Tongue (tissue), 2 donors: ENCODE results near the gene SLC38A3. TPM values are rescaled to one million over a fixed set of nuclear protein-coding genes. Genes with fewer than 3 reads are reported as not detected.
"Not testable (repeated sequence)": the region's sequence is repeated elsewhere in the genome, so short reads cannot be mapped to it uniquely, and the experiment has no call there.

Experiments
- DNase-seq: peaks from one replicate; pipeline ENCODE4 v3.0.0-alpha.2; 2015
- total RNA-seq: library from RNA; depleted of rRNA; stranded (reverse); fragments of >200 nt; gene quantifications from one replicate; pipeline ENCODE4 v1.2.3, GENCODE V29; 2014

SLC38A3 gene
- total RNA-seq, 1 donor from 2014 or later: 1.2 TPM

- no peak for DNase-seq
Measured at GRCh38 chr3:50231581-50231980, 26.5 kb downstream of the SLC38A3 start.

- DNase-seq: no peak
Measured at GRCh38 chr3:50232303-50232702, 27.2 kb downstream of the SLC38A3 start.

- DNase-seq: no peak
Measured at GRCh38 chr3:50233176-50233575, 28.1 kb downstream of the SLC38A3 start.

- peak; percentile 100 for DNase-seq
Measured at GRCh38 chr3:50235716-50236483, 30.8 kb downstream of the SLC38A3 start, which contains the start of gene GNAI2. Gene GNAI2, plus strand, starts transcription at chr3:50236204. Its CDS starts 132 bp downstream, at chr3:50236336.

- no peak for DNase-seq
Measured at GRCh38 chr3:50236484-50237132, 31.5 kb downstream of the SLC38A3 start.

GRCh38 chr3:50237133-50237651, 32.1 kb downstream of the SLC38A3 start:
- peak; percentile 53 for DNase-seq

DNA sequence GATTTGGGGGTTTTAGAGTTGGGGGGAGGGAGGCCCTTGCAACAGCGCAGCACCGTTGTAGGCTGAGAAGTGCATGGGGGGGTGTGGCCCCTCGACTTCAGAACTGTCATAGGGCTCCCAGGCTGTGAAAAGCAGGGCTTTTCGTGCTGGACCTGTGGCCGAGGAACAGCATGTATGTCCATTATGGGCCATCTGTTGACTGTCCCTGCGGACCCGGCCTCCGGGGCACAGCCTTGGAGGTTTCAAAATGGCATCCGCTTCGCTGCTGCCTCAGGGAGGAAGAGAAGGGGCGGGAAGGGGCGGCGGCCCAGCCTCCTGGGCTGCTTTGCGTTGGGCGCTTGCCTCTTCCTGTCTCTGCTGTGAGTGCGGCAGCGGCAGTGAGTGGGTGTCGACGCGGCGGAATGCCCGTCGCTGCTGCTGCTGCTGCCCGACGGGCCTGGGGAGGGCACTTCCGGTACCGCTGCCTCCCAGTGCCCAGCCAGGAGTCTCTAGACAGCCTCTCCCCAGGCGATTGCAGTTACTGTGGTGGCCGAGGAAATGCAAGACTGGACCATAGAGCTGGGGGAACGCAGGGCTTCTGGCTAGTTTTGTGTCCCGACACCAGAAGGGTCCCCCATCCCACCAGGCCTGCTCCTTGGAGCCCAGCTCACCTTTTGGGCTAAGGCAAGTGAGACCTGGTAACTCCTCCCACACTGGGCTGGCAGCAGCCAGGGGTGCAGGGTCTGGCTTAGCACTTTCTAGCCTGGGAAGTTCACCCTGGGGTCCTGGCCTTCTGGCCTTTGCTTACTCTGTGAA, 32.9 kb downstream of the SLC38A3 start:
- peak; percentile 84 for DNase-seq

DNA sequence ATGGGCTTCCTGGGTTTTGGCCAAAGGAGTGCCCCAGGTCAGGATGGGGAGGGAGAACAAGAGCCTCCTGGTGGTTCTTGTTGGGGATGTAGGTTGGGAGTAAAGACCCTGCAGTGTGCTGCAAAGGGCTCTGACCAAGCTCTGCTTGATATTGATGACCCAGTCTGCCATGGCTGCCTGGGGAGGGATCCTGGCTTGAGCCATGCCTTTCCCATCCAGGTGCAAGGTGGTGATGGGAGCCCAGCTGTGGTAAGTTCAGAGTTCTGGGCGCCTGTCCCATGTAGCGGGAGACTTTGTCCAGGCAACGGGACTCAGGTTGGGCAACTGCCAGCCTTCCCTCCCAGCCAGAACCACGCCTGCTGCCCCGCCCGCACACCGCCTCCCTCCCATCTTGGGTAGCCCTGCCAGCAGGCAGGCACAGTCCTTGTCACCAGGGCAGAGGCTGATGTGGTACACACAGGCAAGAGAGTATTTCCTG, 33.5 kb downstream of the SLC38A3 start:
- peak; percentile 71 for DNase-seq

DNA sequence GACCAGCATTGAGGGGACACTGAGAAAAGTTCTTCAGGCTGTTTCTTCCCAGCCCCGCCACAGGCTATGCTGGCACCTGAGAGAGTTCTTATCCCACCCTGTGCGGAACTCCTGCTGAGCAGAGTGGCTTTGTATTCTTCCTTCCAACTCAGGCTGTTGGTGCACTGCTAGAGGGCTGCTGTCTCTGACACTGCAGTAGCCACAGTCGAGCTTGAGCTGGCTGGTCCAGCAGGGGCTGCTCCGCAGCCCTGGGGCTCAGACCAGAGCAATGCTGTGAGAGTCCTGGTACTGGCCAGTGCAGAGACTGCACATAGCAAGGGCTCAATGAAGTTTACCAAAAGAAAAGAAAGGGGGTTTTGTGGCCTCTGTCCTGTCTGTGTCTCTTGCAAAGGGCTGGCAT, 34.6 kb downstream of the SLC38A3 start:
- DNase-seq: no peak

- DNase-seq: peak; percentile 31
Measured at GRCh38 chr3:50241163-50241562, 36.1 kb downstream of the SLC38A3 start.

DNA sequence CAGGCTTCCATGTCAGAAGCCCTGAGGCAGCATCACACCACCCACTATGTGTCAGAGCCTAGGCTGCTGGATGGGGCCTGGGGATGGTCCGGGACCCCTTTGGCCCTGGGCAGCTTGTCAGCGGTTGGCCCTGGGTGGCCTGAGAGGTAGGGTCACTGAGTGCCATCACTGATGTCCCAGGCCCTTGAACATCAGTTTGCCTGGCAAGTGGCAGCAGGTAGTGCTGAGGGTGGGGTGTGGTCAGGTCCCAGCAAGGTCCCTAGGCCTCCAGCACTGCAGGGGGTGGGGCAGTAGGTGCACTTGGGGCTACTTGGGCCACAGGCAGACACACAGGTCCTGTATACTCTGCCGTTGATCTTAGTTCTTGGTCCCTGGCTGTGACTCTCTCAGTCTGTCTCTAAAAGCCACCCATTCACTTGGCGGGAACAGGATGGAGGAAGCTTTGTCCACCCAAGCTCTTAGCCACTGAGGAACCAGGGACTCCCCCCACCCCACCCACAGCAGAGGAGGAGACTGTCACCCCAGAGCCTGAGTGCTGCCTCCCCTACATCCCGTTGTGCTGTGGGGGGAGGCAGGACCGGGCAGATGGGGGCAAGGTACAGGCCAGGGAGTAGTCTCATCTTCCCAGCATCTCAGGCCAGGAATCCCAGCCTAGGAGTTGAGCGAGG, 36.8 kb downstream of the SLC38A3 start:
- DNase-seq: no peak

DNA sequence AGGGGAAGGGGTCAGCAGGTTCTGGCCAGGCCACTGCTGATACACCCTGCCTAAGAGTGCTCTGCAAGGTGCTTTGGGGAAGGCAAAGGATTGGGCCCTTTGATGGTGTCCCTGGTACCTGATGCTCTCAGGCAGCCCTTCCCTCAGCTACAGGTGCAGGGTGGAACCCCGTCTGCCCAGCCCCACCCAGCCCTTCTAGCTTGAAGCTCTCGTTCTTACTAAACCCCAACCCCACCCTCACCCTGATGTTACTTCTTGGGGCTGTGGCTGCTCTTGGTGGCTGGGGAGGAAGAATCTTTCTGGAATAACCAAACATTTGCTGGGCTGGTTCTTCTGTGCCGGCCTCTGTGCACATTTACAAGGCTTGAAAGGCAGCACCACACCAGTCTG, 37.3 kb downstream of the SLC38A3 start:
- no peak for DNase-seq

GRCh38 chr3:50242851-50243542, 37.9 kb downstream of the SLC38A3 start:
- peak; percentile 39 for DNase-seq

GRCh38 chr3:50243543-50243895, 38.4 kb downstream of the SLC38A3 start:
- no peak for DNase-seq

- DNase-seq: not testable (repeated sequence)
Measured at GRCh38 chr3:50244813-50245212, 39.7 kb downstream of the SLC38A3 start.

DNA sequence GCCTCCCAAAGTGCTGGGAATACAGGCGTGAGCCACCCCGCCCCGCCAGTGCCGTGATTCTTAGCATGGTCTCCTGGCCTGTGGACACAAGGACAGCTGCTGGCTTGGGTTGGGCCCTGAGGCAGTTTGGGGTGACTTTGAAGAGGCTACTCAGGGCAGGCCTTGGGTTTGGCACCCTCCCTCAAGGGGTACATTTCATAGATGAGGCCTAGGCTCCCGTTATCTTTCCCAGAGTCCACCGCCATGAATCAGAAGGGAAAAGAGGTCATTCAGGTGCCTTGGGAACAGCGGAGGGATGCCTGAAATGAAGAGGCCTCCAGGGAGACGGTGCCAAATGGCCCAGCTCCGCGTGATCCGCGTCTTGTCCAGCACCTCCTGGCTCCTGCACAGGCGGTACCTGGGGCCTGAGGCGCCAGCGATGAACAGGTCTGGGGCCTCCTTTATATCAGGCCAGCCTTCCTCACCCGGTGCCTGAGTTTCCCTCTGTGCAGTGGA, 40.2 kb downstream of the SLC38A3 start:
- no peak for DNase-seq

DNA sequence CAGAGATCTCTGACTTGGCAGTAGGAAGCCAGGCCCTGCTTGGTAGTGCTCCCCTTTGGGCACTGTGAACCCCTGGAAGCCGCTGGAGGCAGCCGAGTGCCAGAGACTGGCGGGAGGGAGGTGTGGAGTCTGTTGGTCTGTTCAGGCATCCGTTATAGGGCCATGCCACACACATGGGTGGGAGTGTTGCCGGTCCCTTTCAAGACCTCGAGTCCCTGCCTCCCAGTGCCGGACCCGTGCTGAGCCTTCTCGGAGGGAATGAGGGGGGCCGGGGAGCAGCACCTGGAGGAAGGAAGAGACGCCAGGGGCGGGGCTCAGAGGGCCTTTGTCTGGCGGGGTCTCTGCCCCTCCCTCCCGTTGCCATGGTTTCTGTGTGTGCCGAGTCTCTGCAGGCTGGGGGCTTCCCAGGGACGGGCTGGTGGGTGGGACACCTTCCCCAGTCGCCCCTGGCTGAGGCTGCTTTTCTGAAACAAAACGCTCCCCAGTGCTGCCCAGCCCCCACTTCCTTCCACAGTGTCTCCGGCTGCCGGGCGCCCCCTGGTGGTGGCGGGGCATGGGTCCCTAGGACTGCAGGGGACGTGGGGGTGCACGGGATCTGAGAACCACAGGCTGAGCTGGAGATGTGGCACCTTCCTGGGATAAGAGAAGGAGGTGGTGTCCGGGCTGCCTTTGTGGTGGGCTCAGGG, 40.9 kb downstream of the SLC38A3 start:
- DNase-seq: peak; percentile 96

DNA sequence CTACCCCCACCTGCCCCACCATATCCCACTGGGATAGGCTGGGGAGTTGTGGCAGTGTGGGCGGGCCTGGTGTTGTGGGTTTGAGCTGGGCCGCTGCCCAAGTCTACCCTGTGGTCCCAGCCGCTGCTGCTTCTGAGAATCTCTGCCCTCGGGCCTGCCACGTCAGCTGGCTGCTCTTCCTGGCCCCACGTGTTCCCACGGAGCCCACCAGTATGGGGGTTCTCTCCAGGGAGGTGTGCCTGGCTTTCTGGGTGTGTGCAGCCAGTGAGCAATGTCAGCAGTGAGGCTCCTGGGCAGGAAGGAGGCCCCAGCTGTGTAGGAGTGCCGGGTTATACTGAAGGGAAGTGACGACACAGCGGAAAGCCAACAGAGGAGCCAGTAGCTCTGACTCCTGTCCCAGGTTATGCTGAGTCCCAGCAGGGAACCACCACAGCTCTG, 41.5 kb downstream of the SLC38A3 start:
- DNase-seq: peak; percentile 73

DNA sequence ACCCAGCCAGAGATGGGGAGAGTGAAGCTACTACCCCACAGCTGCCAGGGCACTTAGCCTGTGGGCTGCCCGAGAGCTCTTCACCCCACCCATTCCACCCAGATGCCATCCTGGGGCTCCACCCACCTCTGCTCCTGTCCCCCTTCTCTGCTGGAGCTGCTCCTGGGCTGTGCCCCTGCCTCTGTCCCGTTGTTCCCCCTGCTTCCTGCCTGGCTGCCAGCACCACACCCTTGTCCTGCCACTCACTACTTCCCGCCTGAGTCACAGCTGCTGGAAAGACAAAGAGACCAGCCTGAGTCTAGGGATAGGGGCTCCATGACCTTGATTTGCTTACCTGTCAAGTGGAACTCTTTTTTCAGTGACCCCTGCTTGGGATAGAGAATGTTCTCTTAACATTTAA, 43.3 kb downstream of the SLC38A3 start:
- DNase-seq: peak; percentile 68

DNA sequence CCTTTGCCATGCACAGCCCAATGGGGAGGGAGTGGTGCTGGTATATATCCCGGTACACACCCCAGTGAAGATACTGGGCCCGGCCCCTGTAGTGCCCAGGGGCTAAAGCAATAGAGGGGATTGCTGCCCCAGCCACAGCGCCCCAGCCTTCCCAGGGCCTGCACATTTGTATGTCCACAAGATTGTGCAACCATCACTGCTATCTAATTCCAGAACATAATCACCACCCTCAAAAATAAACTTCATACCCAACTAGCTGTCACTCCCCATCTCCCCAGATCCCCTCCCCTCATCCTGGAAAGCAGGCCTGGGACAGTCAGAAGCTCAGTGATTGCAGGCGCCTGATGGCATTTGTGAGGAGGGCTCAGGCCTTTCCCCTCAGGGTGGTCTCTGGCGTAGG, 44.4 kb downstream of the SLC38A3 start:
- no peak for DNase-seq

DNA sequence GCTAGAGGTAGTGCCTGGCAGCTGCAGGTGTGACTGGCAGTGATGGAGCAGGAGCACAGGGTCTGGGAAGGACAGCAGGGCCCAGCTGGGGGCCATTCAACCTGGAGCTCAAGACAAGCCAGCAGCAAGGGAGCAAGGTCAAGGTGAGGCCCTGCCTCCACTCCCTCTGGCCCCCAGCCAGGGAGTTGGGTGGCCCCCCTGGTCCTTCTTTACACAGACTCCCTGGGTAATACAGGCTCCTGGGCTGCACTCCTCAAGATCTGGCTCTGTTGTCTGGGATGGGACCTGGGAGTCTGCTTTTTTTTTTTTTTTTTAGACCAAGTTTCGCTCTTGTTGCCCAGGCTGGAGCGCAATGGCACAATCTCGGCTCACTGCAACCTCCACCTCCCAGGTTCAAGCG, 45.4 kb downstream of the SLC38A3 start:
- no peak for DNase-seq
